Activated T-helper 2 cell treated with anti-CD3 and anti-CD28 coated beads, Interferon-gamma antibody, Interleukin-2, Interleukin-4, amounts not matched to agents 10 μg/mL and 5 μg/mL and 100 μg/mL, durations not matched to agents 14 hours and 24 hours and 36 hours (primary cell): ENCODE data around the gene DNAJC3. TPM values are rescaled to one million over a fixed set of nuclear protein-coding genes. Genes with fewer than 3 reads are reported as not detected.

ENCODE experiments used
- DNase-seq: peaks from one replicate; pipeline ENCODE4 v3.0.0; 2021; ENCODE audit warnings: low spot score
- H3K27ac Mint-ChIP-seq: one replicate; pipeline ENCODE4 v1.8.0; 2021; ENCODE audit warnings: mixed read lengths
- H3K27me3 Mint-ChIP-seq: one replicate; pipeline ENCODE4 v1.8.0; 2021; ENCODE audit warnings: low read depth, mixed read lengths
- H3K36me3 Mint-ChIP-seq: one replicate; pipeline ENCODE4 v1.8.0; 2021; ENCODE audit warnings: low read depth, mixed read lengths
- H3K4me1 Mint-ChIP-seq: one replicate; pipeline ENCODE4 v1.8.0; 2021; ENCODE audit warnings: low read depth, mixed read lengths
- H3K4me3 Mint-ChIP-seq: one replicate; pipeline ENCODE4 v1.8.0; 2021; ENCODE audit warnings: low read depth, mild to moderate bottlenecking, moderate library complexity, mixed read lengths
- H3K9me3 Mint-ChIP-seq: one replicate; pipeline ENCODE4 v1.8.0; 2021; ENCODE audit warnings: mixed read lengths
- intact Hi-C: fragments of 100-400 bp; cut with micrococcal nuclease; formaldehyde crosslinking; loops from one replicate; pipeline ENCODE4 v1.15.1; 2023
- total RNA-seq: library from RNA; stranded (reverse); gene quantifications from 2 replicates; pipeline ENCODE4 v1.2.3, GENCODE V29; 2022

DNAJC3 gene
- 28.1 and 28.6 TPM in 2 replicates for total RNA-seq

- Mint-ChIP-seq H3K9me3 (peaks cover 2% of the 10 kb centered on the region), H3K27ac (peak within 1 kb of the TSS; percentile 80), H3K36me3 (peaks cover 37% of the 10 kb centered on the region), H3K27me3 (no peaks in the 10 kb centered on the region), H3K4me3 (peak within 1 kb of the TSS; percentile 95), H3K4me1 (peaks cover 45% of the 10 kb centered on the region)
- intact Hi-C loops, result loop anchor here (2.0 to 10.0 kb wide), 8 partner anchors 40 to 1756 kb away; partner anchors contain the start of gene MBNL2
- peak; percentile 98 for DNase-seq
Observed at GRCh38 chr13:95676762-95677563, at the start of gene DNAJC3. Gene DNAJC3, plus strand, starts transcription at chr13:95677139. Its CDS starts 117 bp downstream, at chr13:95677256.

- H3K9me3 Mint-ChIP-seq, result no peaks in the 10 kb centered on the region
- H3K27ac Mint-ChIP-seq, result no peak overlapping the region
- no peaks in the 10 kb centered on the region for H3K36me3 Mint-ChIP-seq
- H3K4me3 Mint-ChIP-seq, result no peak overlapping the region
- H3K4me1 Mint-ChIP-seq, result no peaks in the 10 kb centered on the region
- no peak for DNase-seq
- intact Hi-C loops, result no loop called here
- H3K27me3 Mint-ChIP-seq, result peaks cover 10% of the 10 kb centered on the region
Observed at GRCh38 chr13:95627590-95627989, 49.3 kb upstream of the DNAJC3 start.

GRCh38 chr13:95628488-95628887, 48.5 kb upstream of the DNAJC3 start:
- H3K9me3 Mint-ChIP-seq, result no peaks in the 10 kb centered on the region
- H3K4me3 Mint-ChIP-seq, result no peak overlapping the region
- H3K4me1 Mint-ChIP-seq, result no peaks in the 10 kb centered on the region
- no peak for DNase-seq
- intact Hi-C loops, result no loop called here
- H3K27me3 Mint-ChIP-seq, result peaks cover 6% of the 10 kb centered on the region
- H3K27ac Mint-ChIP-seq, result no peak overlapping the region
- H3K36me3 Mint-ChIP-seq, result no peaks in the 10 kb centered on the region

- Mint-ChIP-seq H3K36me3 (no peaks in the 10 kb centered on the region), H3K9me3 (no peaks in the 10 kb centered on the region), H3K27me3 (peaks cover 8% of the 10 kb centered on the region), H3K4me3 (no peak overlapping the region), H3K27ac (no peak overlapping the region), H3K4me1 (no peaks in the 10 kb centered on the region)
- intact Hi-C loops, result no loop called here
- no peak for DNase-seq
Observed at GRCh38 chr13:95629071-95629470, 47.9 kb upstream of the DNAJC3 start.

- no peak for DNase-seq
- H3K4me1 Mint-ChIP-seq, result no peaks in the 10 kb centered on the region
- H3K36me3 Mint-ChIP-seq, result no peaks in the 10 kb centered on the region
- intact Hi-C loops, result no loop called here
- H3K27ac Mint-ChIP-seq, result no peak overlapping the region
- no peaks in the 10 kb centered on the region for H3K9me3 Mint-ChIP-seq
- no peak overlapping the region for H3K4me3 Mint-ChIP-seq
- H3K27me3 Mint-ChIP-seq, result peaks cover 8% of the 10 kb centered on the region
Observed at GRCh38 chr13:95630593-95630992, 46.3 kb upstream of the DNAJC3 start.

GRCh38 chr13:95636853-95637252, 40.1 kb upstream of the DNAJC3 start:
- Mint-ChIP-seq H3K4me3 (no peak overlapping the region), H3K9me3 (no peaks in the 10 kb centered on the region), H3K27ac (no peak overlapping the region), H3K36me3 (no peaks in the 10 kb centered on the region), H3K4me1 (peaks cover 7% of the 10 kb centered on the region), H3K27me3 (peaks cover 28% of the 10 kb centered on the region)
- DNase-seq, result no peak
- intact Hi-C loops, result loop anchor here (5.0 kb wide), 1 partner anchor 40 kb away; the partner anchor contains the start of gene DNAJC3

- Mint-ChIP-seq H3K9me3 (no peaks in the 10 kb centered on the region), H3K27me3 (peaks cover 46% of the 10 kb centered on the region), H3K27ac (no peak overlapping the region), H3K4me3 (no peak overlapping the region), H3K36me3 (no peaks in the 10 kb centered on the region), H3K4me1 (peaks cover 11% of the 10 kb centered on the region)
- intact Hi-C loops, result loop anchor here (5.0 to 10.0 kb wide), 2 partner anchors 89 to 937 kb away; partner anchors contain the start of gene CLDN10
- no peak for DNase-seq
Observed at GRCh38 chr13:95641291-95642027, 35.5 kb upstream of the DNAJC3 start.

- intact Hi-C loops, result loop anchor here (5.0 to 10.0 kb wide), 2 partner anchors 90 to 937 kb away; partner anchors contain the start of gene CLDN10
- Mint-ChIP-seq H3K9me3 (no peaks in the 10 kb centered on the region), H3K36me3 (no peaks in the 10 kb centered on the region), H3K4me1 (peaks cover 4% of the 10 kb centered on the region), H3K27me3 (peaks cover 52% of the 10 kb centered on the region), H3K27ac (no peak overlapping the region), H3K4me3 (no peak overlapping the region)
- no peak for DNase-seq
Observed at GRCh38 chr13:95642028-95642621, 34.8 kb upstream of the DNAJC3 start.

GRCh38 chr13:95642999-95643398, 33.9 kb upstream of the DNAJC3 start:
- DNase-seq, result no peak
- intact Hi-C loops, result loop anchor here (5.0 to 10.0 kb wide), 2 partner anchors 91 to 938 kb away; partner anchors contain the start of gene CLDN10
- Mint-ChIP-seq H3K36me3 (no peaks in the 10 kb centered on the region), H3K4me1 (peaks cover 4% of the 10 kb centered on the region), H3K27ac (no peak overlapping the region), H3K27me3 (peaks cover 57% of the 10 kb centered on the region), H3K9me3 (no peaks in the 10 kb centered on the region), H3K4me3 (no peak overlapping the region)

GRCh38 chr13:95643571-95643935, 33.4 kb upstream of the DNAJC3 start:
- H3K4me3 Mint-ChIP-seq, result peak overlapping the region; percentile 64
- peaks cover 4% of the 10 kb centered on the region for H3K4me1 Mint-ChIP-seq
- intact Hi-C loops, result loop anchor here (5.0 to 10.0 kb wide), 2 partner anchors 91 to 939 kb away; partner anchors contain the start of gene CLDN10
- H3K27me3 Mint-ChIP-seq, result peaks cover 58% of the 10 kb centered on the region
- no peak overlapping the region for H3K27ac Mint-ChIP-seq
- no peaks in the 10 kb centered on the region for H3K36me3 Mint-ChIP-seq
- H3K9me3 Mint-ChIP-seq, result no peaks in the 10 kb centered on the region
- no peak for DNase-seq

GRCh38 chr13:95643936-95644598, 32.9 kb upstream of the DNAJC3 start:
- H3K9me3 Mint-ChIP-seq, result no peaks in the 10 kb centered on the region
- no peaks in the 10 kb centered on the region for H3K36me3 Mint-ChIP-seq
- no peak overlapping the region for H3K4me3 Mint-ChIP-seq
- no peak for DNase-seq
- H3K27ac Mint-ChIP-seq, result no peak overlapping the region
- intact Hi-C loops, result loop anchor here (2.0 to 10.0 kb wide), 3 partner anchors 21 to 939 kb away; partner anchors contain the start of gene CLDN10
- peaks cover 4% of the 10 kb centered on the region for H3K4me1 Mint-ChIP-seq
- peaks cover 55% of the 10 kb centered on the region for H3K27me3 Mint-ChIP-seq

GRCh38 chr13:95644601-95645052, 32.3 kb upstream of the DNAJC3 start, which contains the start of gene DZIP1:
Gene DZIP1, minus strand, starts transcription at chr13:95644706. Its CDS starts 2,677 bp downstream, at chr13:95642029.
- intact Hi-C loops, result loop anchor here (2.0 to 10.0 kb wide), 3 partner anchors 22 to 940 kb away; partner anchors contain the start of gene CLDN10
- Mint-ChIP-seq H3K9me3 (no peaks in the 10 kb centered on the region), H3K36me3 (no peaks in the 10 kb centered on the region), H3K4me1 (peaks cover 4% of the 10 kb centered on the region), H3K27ac (no peak within 1 kb of the TSS), H3K27me3 (peaks cover 55% of the 10 kb centered on the region), H3K4me3 (peak within 1 kb of the TSS; percentile 64)
- no peak for DNase-seq
